Uterus (tissue), 2 donors: ENCODE results near the gene HCRTR1.

Experiments
- CTCF ChIP-seq, 4 experiments: fragments of 200-600 bp in 2 of 4; fragments of 450-650 bp in 2 of 4; sonication (generic) in 2 of 4; IDR thresholded peaks; one replicate each; pipeline ENCODE4 v1.5.1; 2016 to 2019; ENCODE audit warnings: antibody characterized with exemption in 4 of 4, mild to moderate bottlenecking in 2 of 4, moderate library complexity in 1 of 4
- POLR2A ChIP-seq, 2 donors: fragments of 450-650 bp; IDR thresholded peaks; one replicate each; pipeline ENCODE4 v1.6.1; 2016; ENCODE audit warnings: antibody characterized with exemption in 2 of 2, mild to moderate bottlenecking in 1 of 2, moderate library complexity in 1 of 2

GRCh38 chr1:31648190-31648589, 30.7 kb downstream of the HCRTR1 start:
- TF ChIP-seq CTCF (IDR thresholded peaks at IDR 0.05) (no peak), POLR2A (IDR thresholded peaks at IDR 0.05) (no peak)
